Heart left ventricle (tissue), 13 donors: ENCODE measurements around the gene OR7A17.

Experiments
- CTCF ChIP-seq, 12 donors: fragments of 200-600 bp; sonication (generic) in 4 of 12; IDR thresholded peaks; one replicate each; pipeline versions ENCODE4 v1.5.0 to v1.8.0; 2018 to 2022; ENCODE audit warnings: antibody characterized with exemption in 12 of 12, mild to moderate bottlenecking in 5 of 12
- POLR2A ChIP-seq, 2 donors: fragments of 450-650 bp; IDR thresholded peaks; one replicate each; pipeline ENCODE4 v1.6.1; 2017; ENCODE audit warnings: antibody characterized with exemption in 2 of 2, mild to moderate bottlenecking in 2 of 2, moderate library complexity in 2 of 2
- donor health status: ischemic (EF 13 %, LVEDD 7.1; RV severe dilation, severe dysfunction).
- donor health status: DM: no; HTN: yes; CAD: no.
- donor health status: DM: no; HTN: no; CAD: no.
- donor health status: ischemic (EF 25% LVEDD 6.9; RV normal size, moderate dysfunction).
- donor health status: ischemic (EF 25% LVEDD 5.7; RV mildly dilated, moderate dysfunction).
- donor health status: ischemic (EF 35%, LVEDD 5.7; RV mildly dilated, moderate dysfunction).
- donor health status: nonischemic (EF 11% LVEDD 7.7; RV severe dilation, severe dysfunction).
- donor health status: DM: yes; HTN: yes; CAD: no.
- donor health status: PGD.
- donor health status: ischemic (EF 29% LVEDD 5.4; RV normal size, mild dysfunction).
- donor health status: nonischemic (EF 23%, LVEDD 6.1; RV moderate dilation, normal function).

DNA sequence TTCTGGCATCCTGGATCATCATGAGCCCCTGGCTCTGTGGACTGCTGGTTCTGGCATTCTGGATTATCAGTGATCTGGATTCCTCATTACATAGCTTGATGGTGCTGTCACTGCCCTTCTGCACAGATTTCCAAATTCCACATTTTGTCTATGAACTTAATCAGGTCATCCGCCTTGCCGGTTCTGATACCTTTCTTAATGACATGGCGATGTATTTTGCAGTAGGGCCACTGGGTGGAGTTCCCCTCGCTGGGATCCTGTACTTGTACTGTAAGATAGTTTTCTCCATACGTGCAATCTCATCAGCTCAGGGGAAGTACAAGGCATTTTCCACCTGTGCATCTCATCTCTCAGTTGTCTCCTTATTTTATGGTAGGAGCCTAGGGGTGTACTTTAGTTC lies 30.9 kb upstream of the OR7A17 start:
- TF ChIP-seq CTCF (IDR thresholded peaks at IDR 0.05) (no peak), POLR2A (IDR thresholded peaks at IDR 0.05) (no peak)
